Subcutaneous preadipocyte (primary cell): ENCODE results near the gene GUK1. TPM values are rescaled to one million over a fixed set of nuclear protein-coding genes. Genes with fewer than 3 reads are reported as not detected.

ENCODE experiments used
- small RNA-seq: library from RNA; depleted of rRNA; stranded (forward); fragments of <200 nt; gene quantifications from one replicate; pipeline ENCODE3, GENCODE V24; 2012
- total RNA-seq: library from RNA; depleted of rRNA; stranded (reverse); fragments of >200 nt; gene quantifications from 2 replicates; pipeline ENCODE4 v1.2.3, GENCODE V29; 2012

Gene GUK1, protein sequence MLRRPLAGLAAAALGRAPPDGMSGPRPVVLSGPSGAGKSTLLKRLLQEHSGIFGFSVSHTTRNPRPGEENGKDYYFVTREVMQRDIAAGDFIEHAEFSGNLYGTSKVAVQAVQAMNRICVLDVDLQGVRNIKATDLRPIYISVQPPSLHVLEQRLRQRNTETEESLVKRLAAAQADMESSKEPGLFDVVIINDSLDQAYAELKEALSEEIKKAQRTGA
- total RNA-seq: 295 and 463 TPM in 2 replicates

DNA sequence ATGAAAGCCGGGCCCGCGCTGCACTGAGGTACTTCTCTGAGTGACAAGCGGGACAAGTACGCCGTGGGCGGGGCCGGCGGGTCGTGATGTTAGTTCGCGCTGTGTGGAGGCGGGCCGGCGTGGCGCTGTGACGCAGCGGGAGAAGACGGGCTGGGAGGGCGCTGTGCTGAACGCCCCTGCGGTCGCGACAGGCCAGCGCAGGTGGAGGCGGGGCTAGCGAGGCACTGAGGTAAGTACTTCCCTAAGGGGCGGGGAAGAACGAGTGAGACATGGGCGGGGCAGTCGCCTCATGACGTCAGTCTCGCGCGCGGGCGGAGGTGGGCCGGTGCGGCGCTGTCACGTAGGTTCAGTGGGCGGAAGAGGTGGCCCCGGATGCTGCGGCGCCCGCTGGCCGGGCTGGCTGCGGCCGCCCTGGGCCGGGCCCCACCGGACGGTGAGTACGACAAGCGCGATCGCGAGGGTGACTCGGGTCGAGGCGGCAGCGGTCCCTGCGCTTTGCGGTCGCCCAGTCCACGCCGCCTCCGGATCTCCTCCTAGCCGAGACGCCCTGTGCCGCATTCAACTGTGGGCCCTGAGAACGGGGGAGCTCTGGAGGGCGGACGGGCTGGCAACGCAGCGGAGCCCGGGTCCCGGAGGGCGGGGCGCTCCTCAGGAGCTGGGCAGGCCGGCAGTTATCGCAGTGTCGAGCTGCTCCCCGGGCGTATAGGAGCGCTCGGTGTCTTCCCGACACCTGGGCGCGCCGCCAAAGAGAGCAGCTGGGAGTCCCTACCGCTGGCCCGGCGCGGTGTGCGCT, at the start of gene GUK1:
TSS of gene GUK1 (plus strand) at position 349 of the 793 bp plus-strand sequence. CDS start at position 373, 24 bp downstream.

DNA sequence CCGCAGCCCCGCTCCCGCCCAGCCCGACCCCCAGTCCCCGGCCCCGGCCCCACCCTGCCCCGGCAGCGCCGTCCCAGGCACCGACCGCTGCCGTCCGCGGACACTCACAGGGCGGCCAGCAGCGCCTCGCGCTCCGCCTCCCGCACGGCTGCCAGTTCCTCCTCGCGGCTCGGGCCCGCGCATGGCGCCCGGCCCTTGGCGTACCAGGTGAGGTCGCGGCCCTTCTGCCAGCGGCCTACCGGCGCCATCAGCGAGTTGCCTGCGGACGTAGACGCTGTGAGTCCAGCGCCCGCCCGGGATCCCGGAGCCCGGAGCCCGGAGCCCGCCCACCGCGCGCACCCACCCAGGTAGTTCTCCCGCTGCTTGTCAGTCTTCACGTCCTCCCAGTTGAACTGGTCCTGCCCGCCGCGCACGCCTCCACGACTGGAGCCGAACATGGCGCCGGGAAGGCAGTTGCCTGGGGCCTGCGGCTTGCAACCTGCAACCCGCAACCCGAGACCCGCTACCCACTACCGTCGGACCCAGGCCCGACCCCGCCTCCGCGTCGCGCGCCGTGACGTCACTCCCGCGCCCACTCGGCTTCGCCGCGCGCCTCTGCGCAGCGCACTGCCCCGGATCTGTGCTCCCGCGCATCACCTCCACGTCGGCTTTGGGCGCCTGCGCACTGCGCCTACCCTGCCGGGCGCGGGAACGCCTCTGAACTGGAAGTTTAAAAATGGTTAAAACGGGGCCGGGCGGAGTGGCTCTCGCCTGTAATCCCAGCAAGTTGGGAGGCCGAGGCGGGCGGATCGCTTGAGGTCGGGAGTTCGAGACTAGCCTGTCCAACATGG, 37.1 kb upstream of the GUK1 start, which contains the start of gene C1orf35:
TSS of gene C1orf35 (minus strand) at position 535 of the 830 bp plus-strand sequence. CDS start at position 437, 98 bp downstream.

DNA sequence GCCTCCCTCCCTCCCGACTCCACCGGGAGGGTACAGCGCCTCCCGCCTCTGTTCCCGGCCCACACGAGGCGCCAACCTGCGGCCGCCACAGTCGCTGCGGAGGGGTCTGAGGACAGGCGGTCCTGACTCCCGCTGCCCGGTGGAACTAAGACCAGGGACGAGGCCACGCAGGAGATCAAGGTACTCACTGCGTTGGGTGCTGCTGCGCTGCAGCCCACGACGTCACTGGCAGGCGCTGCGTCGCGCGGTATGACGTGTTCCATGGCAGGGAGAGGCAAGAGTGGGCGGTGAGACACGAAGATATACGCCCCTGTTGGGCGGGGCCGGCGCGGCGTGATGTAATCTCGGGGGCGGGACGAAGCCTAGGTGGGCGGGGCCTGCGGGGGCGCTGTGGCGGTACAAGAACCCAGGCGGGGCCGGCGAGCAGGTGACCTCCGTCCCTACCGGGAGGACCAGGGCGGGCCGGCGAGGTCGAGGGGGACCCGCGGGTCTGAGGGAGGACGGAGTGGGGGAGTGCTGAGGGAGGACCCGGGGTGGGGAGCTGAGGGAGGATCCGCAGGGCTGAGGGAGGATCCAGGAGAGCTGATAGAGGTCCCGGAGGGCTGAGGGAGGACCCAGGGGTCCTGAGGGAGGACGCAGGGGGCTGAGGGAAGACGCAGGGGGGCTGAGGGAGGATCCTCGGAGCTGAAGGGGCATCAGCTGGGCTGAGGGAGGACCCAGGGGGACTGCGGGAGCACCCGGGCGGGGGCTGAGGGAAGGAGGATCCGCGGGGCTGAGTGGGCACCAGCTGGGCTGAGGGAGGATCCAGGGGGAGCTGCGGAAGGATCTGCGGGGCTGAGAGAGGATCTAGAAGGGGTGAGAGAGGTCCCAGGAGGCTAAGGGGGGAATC, 30.8 kb upstream of the GUK1 start, which contains the start of gene MRPL55:
TSS of gene MRPL55 (minus strand) at position 227 of the 889 bp plus-strand sequence. CDS start 1,039 bp downstream, outside the sequence.

GRCh38 chr1:228149406-228150119, 9.5 kb downstream of the GUK1 start, which contains the start of gene GJC2:
Gene GJC2, plus strand, starts transcription at chr1:228149930. Its CDS starts 7,829 bp downstream, at chr1:228157759.

GRCh38 chr1:228165372-228166169, 25.5 kb downstream of the GUK1 start, which contains the start of gene IBA57:
Gene IBA57, plus strand, starts transcription at chr1:228165804. Its CDS starts 13 bp downstream, at chr1:228165817.

Small RNAs within 50 kb of the gene (small RNA-seq; reads per million reads assigned to genes)
- gene AL359510.1: not detected

Other genes with a start within 250 kb of the GUK1 start
- 0.78 and 1.5 TPM in 2 replicates for gene WNT9A, start 192.3 kb upstream of the GUK1 start, total RNA-seq
- not detected in 2 replicates for gene WNT3A, start 133.3 kb upstream of the GUK1 start, total RNA-seq
- 258 and 280 TPM in 2 replicates for gene ARF1, start 57.6 kb upstream of the GUK1 start, total RNA-seq
- 5.5 and 10.7 TPM in 2 replicates for gene C1orf35, start 37.0 kb upstream of the GUK1 start, total RNA-seq
- 35.2 and 51.4 TPM in 2 replicates for gene MRPL55, start 31.0 kb upstream of the GUK1 start, total RNA-seq
- gene GJC2, start 9.7 kb downstream of the GUK1 start, total RNA-seq: 1.8 and 2.7 TPM in 2 replicates
- 3.7 and 4.3 TPM in 2 replicates for gene IBA57, start 25.5 kb downstream of the GUK1 start, total RNA-seq
- gene OBSCN, start 67.8 kb downstream of the GUK1 start, total RNA-seq: 1.4 and 2.9 TPM in 2 replicates